ENCODE measurements around the gene HVCN1.

The HVCN1 gene

GRCh38 chr12:110679201-110679600, 9.7 kb downstream of the HVCN1 start (continued):
- TF ChIP-seq, protein P1, sequence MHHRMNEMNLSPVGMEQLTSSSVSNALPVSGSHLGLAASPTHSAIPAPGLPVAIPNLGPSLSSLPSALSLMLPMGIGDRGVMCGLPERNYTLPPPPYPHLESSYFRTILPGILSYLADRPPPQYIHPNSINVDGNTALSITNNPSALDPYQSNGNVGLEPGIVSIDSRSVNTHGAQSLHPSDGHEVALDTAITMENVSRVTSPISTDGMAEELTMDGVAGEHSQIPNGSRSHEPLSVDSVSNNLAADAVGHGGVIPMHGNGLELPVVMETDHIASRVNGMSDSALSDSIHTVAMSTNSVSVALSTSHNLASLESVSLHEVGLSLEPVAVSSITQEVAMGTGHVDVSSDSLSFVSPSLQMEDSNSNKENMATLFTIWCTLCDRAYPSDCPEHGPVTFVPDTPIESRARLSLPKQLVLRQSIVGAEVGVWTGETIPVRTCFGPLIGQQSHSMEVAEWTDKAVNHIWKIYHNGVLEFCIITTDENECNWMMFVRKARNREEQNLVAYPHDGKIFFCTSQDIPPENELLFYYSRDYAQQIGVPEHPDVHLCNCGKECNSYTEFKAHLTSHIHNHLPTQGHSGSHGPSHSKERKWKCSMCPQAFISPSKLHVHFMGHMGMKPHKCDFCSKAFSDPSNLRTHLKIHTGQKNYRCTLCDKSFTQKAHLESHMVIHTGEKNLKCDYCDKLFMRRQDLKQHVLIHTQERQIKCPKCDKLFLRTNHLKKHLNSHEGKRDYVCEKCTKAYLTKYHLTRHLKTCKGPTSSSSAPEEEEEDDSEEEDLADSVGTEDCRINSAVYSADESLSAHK (tag by site-specific recombination; IDR thresholded peaks at IDR 0.05), result no peak
- TF ChIP-seq REPIN1 (tag by site-specific recombination; IDR thresholded peaks at IDR 0.05; ENCODE audit: low read depth) (no peak), ZNF16 (tag by site-specific recombination; IDR thresholded peaks at IDR 0.05; ENCODE audit: low read depth) (no peak)

GRCh38 chr12:110677982-110678381, 10.9 kb downstream of the HVCN1 start:
- Histone ChIP-seq H3K9me3 (ENCODE audit: control insufficient read depth, insufficient read depth, low read depth, low read length) (no peaks in the 10 kb centered on the region), H3K4me1 (ENCODE audit: control insufficient read depth, insufficient read depth, low read length) (no peaks in the 10 kb centered on the region), H3K4me3 (ENCODE audit: low read depth, low read length) (no peak overlapping the region), H3K36me3 (ENCODE audit: control insufficient read depth in 2 of 2, insufficient read depth in 1 of 2, low read length in 2 of 2) (no peaks in the 10 kb centered on the region), H3K27ac (ENCODE audit: extremely low read depth, low read depth, low read length) (no peak overlapping the region)
- ChIA-PET POLR2A (no interaction called here), CTCF (interaction anchor here (0.6 kb wide), 1 partner anchor 1268 kb away, joined by 3 read pairs; no protein-coding TSS in a partner anchor)
- TF ChIP-seq ZNF555 (tag by site-specific recombination; conservative IDR thresholded peaks at IDR 0.05), result no peak
- TF ChIP-seq GLIS1 (tag by site-specific recombination; IDR thresholded peaks at IDR 0.05), result no peak
- 0 out of 2 replicates have a peak, but pooled peaks have one; percentile 44 for TF ChIP-seq ZNF768 (tag by site-specific recombination; IDR thresholded peaks at IDR 0.05)
- TF ChIP-seq FEZF1 (tag by site-specific recombination; IDR thresholded peaks at IDR 0.05), result no peak
- TF ChIP-seq ZNF266 (tag by site-specific recombination; IDR thresholded peaks at IDR 0.05; ENCODE audit: low read depth), result no peak
- no peak for TF ChIP-seq SCRT2 (tag by site-specific recombination; IDR thresholded peaks at IDR 0.05)
- no peak for TF ChIP-seq ZBTB21 (tag by site-specific recombination; IDR thresholded peaks at IDR 0.05)

DNA sequence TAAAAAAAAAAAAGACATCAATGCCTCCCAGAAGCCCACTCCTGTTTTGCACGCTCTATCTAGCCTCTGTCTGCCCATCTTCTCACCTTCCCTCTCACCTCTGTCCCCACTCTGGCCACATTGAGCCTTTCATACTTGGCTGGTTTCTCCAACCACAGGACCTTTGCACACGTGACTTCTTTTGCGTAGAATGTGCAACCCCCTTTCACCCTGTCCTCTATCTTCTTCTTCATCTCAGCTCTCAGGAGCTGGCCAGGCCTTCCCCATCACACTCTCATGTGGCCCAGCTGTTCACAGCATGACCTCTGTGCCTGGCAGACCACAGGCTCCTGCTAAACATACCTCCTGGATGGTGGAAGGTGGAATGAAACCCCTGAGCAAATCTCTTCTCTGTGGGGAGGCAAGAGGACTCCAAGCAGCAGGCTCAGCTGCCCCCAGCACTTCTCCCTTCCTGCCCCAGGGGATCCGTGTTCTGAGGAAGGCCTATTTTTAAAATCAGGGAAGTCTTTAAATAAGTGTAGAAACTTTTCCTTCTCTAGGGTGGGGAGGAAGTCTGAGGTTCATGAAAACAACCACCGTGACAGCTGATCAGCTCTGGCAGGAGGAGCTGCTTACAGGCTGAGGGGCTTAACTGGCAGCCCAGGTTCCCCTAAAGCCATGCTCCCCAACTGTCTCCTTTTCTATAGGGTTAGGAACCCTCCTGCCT, 11.6 kb downstream of the HVCN1 start:
- TF ChIP-seq ZNF23 (tag by site-specific recombination; IDR thresholded peaks at IDR 0.05; ENCODE audit: borderline replicate concordance), result no peak
- peak; percentile 73 for TF ChIP-seq GLIS1 (tag by site-specific recombination; IDR thresholded peaks at IDR 0.05)
- peak; percentile 97 for TF ChIP-seq ZIC2 (tag by site-specific recombination; IDR thresholded peaks at IDR 0.05)
- peak; percentile 94 for TF ChIP-seq ZNF623 (tag by site-specific recombination; IDR thresholded peaks at IDR 0.05)
- no peak for TF ChIP-seq GFI1B (tag by site-specific recombination; IDR thresholded peaks at IDR 0.05)
- no peak for TF ChIP-seq ZNF560 (tag by site-specific recombination; IDR thresholded peaks at IDR 0.05; ENCODE audit: borderline replicate concordance)
- no peak for TF ChIP-seq SALL2 (tag by site-specific recombination; IDR thresholded peaks at IDR 0.05; ENCODE audit: borderline replicate concordance)
- Histone ChIP-seq H3K36me3 (ENCODE audit: control insufficient read depth in 2 of 2, insufficient read depth in 1 of 2, low read length in 2 of 2) (no peaks in the 10 kb centered on the region), H3K27ac (ENCODE audit: extremely low read depth, low read depth, low read length) (no peak overlapping the region), H3K4me1 (ENCODE audit: control insufficient read depth, insufficient read depth, low read length) (no peaks in the 10 kb centered on the region), H3K4me3 (ENCODE audit: low read depth, low read length) (no peak overlapping the region), H3K9me3 (ENCODE audit: control insufficient read depth, insufficient read depth, low read depth, low read length) (no peaks in the 10 kb centered on the region)
- POLR2A ChIA-PET, result no interaction called here
- CTCF ChIA-PET, result interaction anchor here (0.6 to 0.7 kb wide), 2 partner anchors 17 to 1269 kb away, joined by 3 to 5 read pairs; no protein-coding TSS in a partner anchor

DNA sequence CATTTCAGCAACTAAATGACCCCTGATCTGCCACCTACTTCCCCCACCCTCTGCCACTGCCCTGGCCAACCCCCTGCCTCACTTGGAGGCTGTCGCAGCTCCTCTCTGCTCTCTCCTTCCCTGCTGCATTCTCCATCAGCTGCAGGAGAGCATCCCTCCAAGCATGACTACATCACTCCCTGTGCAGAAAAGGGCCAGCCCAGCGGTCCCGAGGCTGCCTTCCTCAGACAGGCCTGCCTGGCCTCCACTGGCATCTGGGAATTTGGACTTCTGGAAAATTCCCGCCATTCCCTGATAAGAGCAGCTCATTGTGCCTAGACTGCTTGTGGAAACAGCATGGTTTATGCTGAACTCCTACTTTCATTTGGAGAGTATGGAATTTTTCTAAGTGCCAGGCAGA, 12.7 kb downstream of the HVCN1 start:
- no peak overlapping the region for H3K27ac ChIP-seq (ENCODE audit: extremely low read depth, low read depth, low read length)
- no peaks in the 10 kb centered on the region for H3K4me1 ChIP-seq (ENCODE audit: control insufficient read depth, insufficient read depth, low read length)
- CTCF ChIA-PET, result interaction anchor here (1.2 kb wide), 1 partner anchor 21 kb away, joined by 3 read pairs; no protein-coding TSS in a partner anchor

More for the DNA sequence above, 12.7 kb downstream of the HVCN1 start:
- Histone ChIP-seq H3K9me3 (ENCODE audit: control insufficient read depth, insufficient read depth, low read depth, low read length) (no peaks in the 10 kb centered on the region), H3K36me3 (ENCODE audit: control insufficient read depth in 2 of 2, insufficient read depth in 1 of 2, low read length in 2 of 2) (no peaks in the 10 kb centered on the region), H3K4me3 (ENCODE audit: low read depth, low read length) (no peak overlapping the region)
- TF ChIP-seq REST (tag by site-specific recombination; IDR thresholded peaks at IDR 0.05) (0 out of 2 replicates have a peak, but pooled peaks have one; percentile 31), ZSCAN30 (tag by site-specific recombination; IDR thresholded peaks at IDR 0.05) (no peak)
- POLR2A ChIA-PET, result no interaction called here
